NCI-H2107 treated with DMSO at 0.1 percent for 48 hours (cell line): Measurements from ENCODE around the gene SLC35E1.
"Not testable (repeated sequence)": the region's sequence is repeated elsewhere in the genome, so short reads cannot be mapped to it uniquely, and the experiment has no call there.

Experiments used
- DNase-seq: peaks from one replicate; lab custom pipeline; 2025; ENCODE audit not compliant: unreplicated experiment; lab: John Stamatoyannopoulos, UW

SLC35E1 gene

DNA sequence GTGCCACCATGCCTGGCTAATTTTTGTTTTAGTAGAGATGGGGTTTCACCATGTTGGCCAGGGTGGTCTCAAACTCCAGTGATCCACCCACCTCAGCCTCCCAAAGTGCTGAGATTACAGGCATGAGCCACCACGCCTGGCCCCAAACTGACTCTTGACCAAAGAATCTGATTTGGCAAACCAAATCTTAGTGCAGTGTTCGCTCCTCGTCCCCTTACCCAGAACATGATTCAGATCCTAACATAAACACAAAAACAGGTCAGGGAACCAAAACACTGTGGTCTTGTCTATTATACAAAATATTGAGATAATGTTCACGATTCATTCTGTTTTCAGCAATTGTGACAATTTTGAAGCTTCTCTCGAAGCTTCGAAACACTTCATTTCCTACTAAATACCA lies 20.3 kb downstream of the SLC35E1 start:
- DNase-seq = not testable (repeated sequence)

GRCh38 chr19:16548956-16549355 lies 23.3 kb downstream of the SLC35E1 start:
- no peak for DNase-seq

DNA sequence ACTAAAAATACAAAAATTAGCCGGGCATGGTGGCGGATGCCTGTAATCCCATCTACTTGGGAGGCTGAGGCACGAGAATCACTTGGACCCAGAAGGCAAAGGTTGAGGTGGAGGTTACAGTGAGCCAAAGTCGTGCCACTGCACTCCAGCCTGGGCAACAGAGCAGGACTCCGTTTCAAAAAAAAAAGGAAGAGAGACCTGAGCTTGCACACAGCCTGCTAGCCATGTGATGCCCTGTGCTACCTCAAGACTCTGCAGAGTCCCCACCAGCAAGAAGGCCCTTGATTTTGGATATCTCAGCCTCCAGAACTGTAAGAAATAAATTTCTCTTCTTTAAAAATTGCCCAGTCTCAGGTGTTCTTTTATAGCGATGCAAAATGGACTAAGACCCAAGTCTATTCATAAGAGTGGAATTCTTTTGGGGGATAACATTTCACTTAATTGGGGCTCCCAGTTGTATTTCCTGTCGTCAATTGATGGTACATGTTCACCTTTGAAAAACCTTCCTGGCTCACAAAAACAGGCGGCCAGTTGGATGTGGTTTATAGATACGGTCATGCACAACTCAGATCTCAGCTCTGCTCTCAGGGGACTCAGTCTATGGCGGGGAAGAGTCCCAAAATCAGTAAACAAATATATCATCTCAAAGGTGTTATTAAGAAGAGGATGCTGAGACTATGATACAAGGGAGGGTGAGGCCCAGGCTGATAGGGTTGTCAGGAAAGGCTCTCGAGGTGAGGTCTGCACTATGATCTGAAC lies 27.6 kb downstream of the SLC35E1 start:
- DNase-seq = no peak

GRCh38 chr19:16543734-16544133 lies 28.5 kb downstream of the SLC35E1 start:
- not testable (repeated sequence) for DNase-seq

GRCh38 chr19:16542910-16543472 lies 29.2 kb downstream of the SLC35E1 start:
- DNase-seq = no peak

DNA sequence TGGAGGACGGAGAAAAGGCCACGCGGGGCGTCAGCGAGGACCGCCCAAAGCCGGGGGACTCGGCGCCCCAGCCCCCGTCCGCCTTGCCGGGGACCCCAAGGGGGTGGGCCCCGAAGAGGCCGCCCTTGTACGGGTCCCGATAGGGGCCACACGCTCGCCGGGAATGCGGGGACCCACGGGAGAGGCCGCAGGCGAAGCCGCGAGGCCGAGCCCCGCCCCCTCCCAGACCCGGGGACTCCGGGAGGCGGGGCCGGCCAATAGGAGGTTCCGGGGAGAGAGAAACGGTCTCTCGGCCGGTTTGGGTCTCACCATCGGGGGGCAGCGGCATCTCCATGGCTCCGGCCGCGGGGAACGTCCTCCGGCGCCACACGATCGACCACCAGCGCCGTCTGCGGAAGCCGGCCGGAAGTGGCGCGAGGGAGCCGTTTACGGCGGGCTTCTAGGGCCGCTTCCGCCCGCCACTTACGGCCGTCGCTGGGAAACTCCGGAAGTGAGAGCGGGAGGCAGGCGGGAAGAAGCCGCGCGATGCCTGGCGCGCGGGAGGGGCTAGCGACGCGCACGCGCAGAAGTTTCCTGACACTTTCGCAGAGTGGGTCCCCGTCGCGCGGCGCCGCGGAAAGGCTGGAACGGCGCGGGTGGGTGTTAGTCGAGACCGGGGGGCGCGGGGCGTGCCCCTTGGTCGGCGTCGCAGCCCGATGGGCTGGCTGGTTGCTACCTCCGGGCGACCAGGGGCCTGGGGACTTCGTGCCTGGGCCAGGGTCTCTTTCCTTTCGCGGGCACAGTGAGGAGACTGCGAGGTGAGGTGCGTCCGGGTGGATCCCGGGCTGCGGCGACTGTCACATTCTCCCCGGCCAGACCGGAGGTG lies 29.9 kb downstream of the SLC35E1 start, which contains the start of gene CHERP:
Gene CHERP (minus strand): TSS at position 393 of the 865 bp plus-strand sequence. CDS start 59 bp downstream, at position 334.
- DNase-seq = peak; percentile 68

DNA sequence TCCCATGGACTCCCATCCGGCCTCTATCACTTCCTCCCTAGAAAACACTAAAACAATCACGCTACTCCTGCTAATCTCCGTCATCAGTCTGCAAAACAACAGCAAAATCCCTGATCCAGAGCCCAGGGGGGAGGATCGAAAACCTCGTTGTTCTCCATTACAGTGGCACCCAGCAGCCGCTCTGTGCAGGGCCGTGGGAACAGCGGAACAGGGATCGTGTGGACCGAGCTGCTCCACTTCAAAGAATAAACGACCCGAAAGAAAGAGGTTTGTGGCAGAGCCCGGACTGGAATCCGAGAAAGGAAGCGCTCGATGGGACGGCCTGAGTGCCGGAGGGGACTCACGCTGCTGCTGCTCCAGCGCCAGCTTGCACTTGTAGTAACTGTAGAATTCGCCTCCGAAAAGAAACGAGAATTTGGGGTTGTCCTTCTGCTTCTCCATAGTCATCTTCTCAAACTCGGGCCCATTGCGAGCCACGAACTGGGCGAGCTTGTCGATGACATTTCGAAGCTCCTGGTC lies 30.6 kb downstream of the SLC35E1 start:
- DNase-seq = no peak

- no peak for DNase-seq
These were observed 31.3 kb downstream of the SLC35E1 start for GRCh38 chr19:16540948-16541347.

- no peak for DNase-seq
These were observed 35.1 kb downstream of the SLC35E1 start for GRCh38 chr19:16537111-16537510.

GRCh38 chr19:16536130-16536529 lies 36.1 kb downstream of the SLC35E1 start:
- no peak for DNase-seq

- DNase-seq = no peak
These were observed 36.8 kb downstream of the SLC35E1 start for GRCh38 chr19:16535381-16535780.

- DNase-seq = no peak
These were observed 39.6 kb downstream of the SLC35E1 start for GRCh38 chr19:16532440-16533234.

DNA sequence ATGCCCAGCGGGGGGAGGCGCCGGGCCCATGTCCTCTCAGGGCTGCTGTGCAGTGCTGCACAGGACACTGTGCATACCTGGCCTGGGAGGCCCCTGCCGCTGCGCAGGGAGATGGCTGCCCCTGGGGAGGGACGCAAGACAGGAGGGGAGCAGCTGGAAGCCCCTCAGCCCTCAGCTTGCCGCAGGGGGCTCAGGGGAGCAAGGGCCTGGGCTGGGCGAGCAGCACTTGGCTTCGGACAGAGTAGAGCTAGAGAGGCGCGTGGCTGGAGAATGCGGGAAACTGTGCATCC lies 40.9 kb downstream of the SLC35E1 start:
- DNase-seq = no peak

DNA sequence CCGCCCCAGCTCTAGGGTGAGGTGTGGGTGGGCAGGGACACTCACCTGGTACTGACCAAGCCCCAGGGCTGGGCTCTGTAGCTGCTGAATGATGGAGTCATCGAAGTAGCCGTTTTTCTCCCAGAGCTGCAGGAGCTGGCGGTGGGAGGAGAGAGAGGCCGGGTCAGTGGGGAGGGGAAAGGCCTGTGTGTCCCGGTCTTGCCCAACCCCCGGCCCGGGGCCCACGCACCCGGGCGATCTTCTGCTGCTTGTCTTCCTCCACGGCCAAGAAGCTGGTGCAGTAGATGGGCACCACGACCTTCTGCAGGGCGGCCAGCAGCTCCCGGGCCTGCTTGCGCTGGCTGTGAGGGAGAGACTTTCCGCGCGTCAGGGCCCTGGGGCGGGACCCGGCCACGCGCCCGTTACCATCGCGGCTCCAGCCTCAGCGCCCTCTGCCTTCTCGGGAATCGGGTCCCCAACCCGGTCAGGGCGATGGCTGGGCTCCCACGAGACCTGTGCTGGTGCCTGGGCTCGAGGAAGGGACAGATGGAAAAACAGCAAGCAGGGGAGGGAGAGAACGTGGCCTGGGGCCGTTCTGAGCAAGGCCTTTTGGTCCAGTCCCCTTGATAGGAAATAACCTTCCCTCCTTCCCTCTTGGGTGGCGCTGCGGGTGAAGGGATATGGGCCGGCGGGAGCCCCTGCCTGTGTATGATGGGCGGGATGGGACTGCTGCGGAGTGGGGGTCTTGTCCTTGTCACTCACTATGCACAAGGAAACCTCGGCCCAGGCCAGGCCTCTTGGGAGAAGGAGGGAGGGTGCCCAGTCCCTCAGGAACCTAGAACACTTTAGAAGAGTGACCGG lies 41.5 kb downstream of the SLC35E1 start:
- no peak for DNase-seq

DNA sequence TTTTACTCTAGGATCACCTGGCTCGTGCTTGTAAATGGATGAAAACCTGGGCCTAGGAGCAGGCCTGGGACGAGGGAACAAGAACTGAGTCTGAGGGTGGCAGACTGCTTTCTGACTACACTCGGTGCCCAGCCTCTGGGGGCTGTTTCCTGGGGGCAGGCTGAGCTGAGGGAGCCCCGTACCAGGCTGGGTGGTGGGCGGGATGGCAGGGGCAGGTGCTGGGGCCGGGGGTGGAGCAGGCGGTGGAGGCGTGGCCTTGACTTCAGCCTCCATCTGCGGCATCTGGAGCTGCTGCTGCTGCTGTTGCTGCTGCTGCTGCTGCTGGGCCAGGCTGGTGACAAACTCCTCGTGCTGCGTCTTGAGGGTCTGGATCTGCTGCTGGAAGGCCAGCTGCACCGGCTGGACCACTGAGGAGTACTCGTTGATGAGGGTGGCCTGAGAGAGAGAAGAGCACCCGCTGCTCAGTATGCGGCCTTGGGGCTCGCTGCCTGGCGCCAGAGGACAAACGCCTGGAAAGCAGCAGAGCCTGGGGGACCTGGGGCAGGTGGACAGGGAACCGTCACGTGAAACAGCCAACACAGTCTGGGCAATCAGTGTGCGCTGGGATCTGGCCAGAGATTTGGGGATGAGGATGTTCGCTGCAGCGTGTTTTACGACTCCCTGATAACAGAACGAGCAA lies 42.6 kb downstream of the SLC35E1 start:
- DNase-seq = no peak

- no peak for DNase-seq
These were observed 44.2 kb downstream of the SLC35E1 start for GRCh38 chr19:16527971-16528521.

GRCh38 chr19:16527334-16527935 lies 44.8 kb downstream of the SLC35E1 start:
- no peak for DNase-seq

- no peak for DNase-seq
These were observed 46.3 kb downstream of the SLC35E1 start for GRCh38 chr19:16525751-16526481.
